Neural progenitor cell (in vitro differentiated cells): Measurements from ENCODE around the gene SMG9. TPM values are rescaled to one million over a fixed set of nuclear protein-coding genes. Genes with fewer than 3 reads are reported as not detected.

ENCODE experiments used
- DNase-seq: peaks from one replicate; pipeline ENCODE4 v3.0.0-alpha.2; 2016; ENCODE audit warnings: low spot score
- H2AFZ ChIP-seq: fragments of 200-600 bp; sonication (generic); replicated peaks from 2 replicates; pipeline ENCODE4 v1.6.1; 2016; ENCODE audit warnings: antibody characterized with exemption
- H3F3A ChIP-seq: fragments of 200-600 bp; sonication (generic); 2 replicates; pipeline ENCODE4 v1.6.1; 2016; ENCODE audit warnings: antibody characterized with exemption, low read depth
- H3K27ac ChIP-seq: fragments of 200-600 bp; sonication (generic); 2 replicates; pipeline ENCODE4 v1.5.1; 2016; ENCODE audit warnings: mild to moderate bottlenecking
- H3K27me3 ChIP-seq: fragments of 200-600 bp; sonication (generic); 2 replicates; pipeline ENCODE4 v1.6.1; 2016; ENCODE audit warnings: mild to moderate bottlenecking, moderate library complexity
- H3K36me3 ChIP-seq: fragments of 200-600 bp; sonication (generic); 2 replicates; pipeline ENCODE4 v1.5.1; 2016
- H3K4me1 ChIP-seq: fragments of 200-600 bp; sonication (generic); 2 replicates; pipeline ENCODE4 v1.6.1; 2016; ENCODE audit warnings: mixed run types
- H3K4me2 ChIP-seq: fragments of 200-600 bp; sonication (generic); 2 replicates; pipeline ENCODE4 v1.6.1; 2016
- H3K4me3 ChIP-seq: fragments of 200-600 bp; sonication (generic); 2 replicates; pipeline ENCODE4 v1.5.1; 2016
- H3K79me2 ChIP-seq: fragments of 200-600 bp; sonication (generic); 2 replicates; pipeline ENCODE4 v1.6.1; 2016; ENCODE audit warnings: low read depth
- H3K9ac ChIP-seq: fragments of 200-600 bp; sonication (generic); 2 replicates; pipeline ENCODE4 v1.6.1; 2016
- H3K9me3 ChIP-seq: fragments of 200-600 bp; sonication (generic); 2 replicates; pipeline ENCODE4 v1.5.1; 2016; ENCODE audit warnings: low read depth
- H4K20me1 ChIP-seq: fragments of 200-600 bp; sonication (generic); 2 replicates; pipeline ENCODE4 v1.6.1; 2016; ENCODE audit warnings: low read depth
- H3K27ac Mint-ChIP-seq: 3 replicates; pipeline ENCODE4 v1.8.0; 2021; ENCODE audit warnings: mixed read lengths
- H3K27me3 Mint-ChIP-seq: 2 replicates; pipeline ENCODE4 v1.8.0; 2022; ENCODE audit warnings: low read depth, mild to moderate bottlenecking, inconsistent platforms, moderate library complexity, mixed read lengths; ENCODE audit not compliant: insufficient read depth
- H3K36me3 Mint-ChIP-seq: 3 replicates; pipeline ENCODE4 v1.8.0; 2021; ENCODE audit warnings: mixed read lengths
- H3K4me1 Mint-ChIP-seq: 3 replicates; pipeline ENCODE4 v1.8.0; 2021; ENCODE audit warnings: mixed read lengths
- H3K4me3 Mint-ChIP-seq: 3 replicates; pipeline ENCODE4 v1.8.0; 2021; ENCODE audit warnings: mild to moderate bottlenecking, moderate library complexity, mixed read lengths
- H3K9me3 Mint-ChIP-seq: 3 replicates; pipeline ENCODE4 v1.8.0; 2020; ENCODE audit warnings: mixed read lengths
- CTCF ChIP-seq: fragments of 200-600 bp; sonication (generic); IDR thresholded peaks from 2 replicates; pipeline ENCODE4 v1.5.1; 2017; ENCODE audit warnings: antibody characterized with exemption, mild to moderate bottlenecking
- EZH2 ChIP-seq: fragments of 200-600 bp; sonication (generic); IDR thresholded peaks from 2 replicates; pipeline ENCODE4 v1.6.1; 2017; ENCODE audit warnings: antibody characterized with exemption, mild to moderate bottlenecking, moderate library complexity
- EZH2phosphoT487 ChIP-seq: fragments of 200-600 bp; sonication (generic); IDR thresholded peaks from 2 replicates; pipeline ENCODE4 v1.6.1; 2017; ENCODE audit warnings: antibody characterized with exemption
- total RNA-seq: library from RNA; depleted of rRNA; stranded (reverse); fragments of >200 nt; gene quantifications from 2 replicates; pipeline ENCODE4 v1.2.3, GENCODE V29; 2015; ENCODE audit warnings: low replicate concordance

SMG9 gene
- total RNA-seq, 1 donor from 2014 or later, result 33.4 TPM

- H3F3A ChIP-seq, result no peaks in the 10 kb centered on the region
- H3K27ac ChIP-seq, result no peak overlapping the region
- H3K4me3 ChIP-seq, result no peak overlapping the region
- H3K4me1 ChIP-seq, result no peaks in the 10 kb centered on the region
- H3K4me2 ChIP-seq, result no peak overlapping the region
- H2AFZ ChIP-seq, result no peak overlapping the region
- peaks cover 16% of the 10 kb centered on the region for H3K4me1 Mint-ChIP-seq
- H3K9ac ChIP-seq, result no peak overlapping the region
- H3K9me3 Mint-ChIP-seq, result no peaks in the 10 kb centered on the region
- no peak overlapping the region for H3K4me3 Mint-ChIP-seq
- H3K27ac Mint-ChIP-seq, result no peak overlapping the region
- H4K20me1 ChIP-seq, result peaks cover 7% of the 10 kb centered on the region
- H3K36me3 Mint-ChIP-seq, result no peaks in the 10 kb centered on the region
- no peaks in the 10 kb centered on the region for H3K27me3 ChIP-seq
- peaks cover 11% of the 10 kb centered on the region for H3K27me3 Mint-ChIP-seq
- H3K36me3 ChIP-seq, result no peaks in the 10 kb centered on the region
- H3K79me2 ChIP-seq, result no peaks in the 10 kb centered on the region
- H3K9me3 ChIP-seq, result no peaks in the 10 kb centered on the region
- no peak for DNase-seq
- TF ChIP-seq EZH2, result no peak
- no peak for TF ChIP-seq CTCF
- TF ChIP-seq EZH2phosphoT487, result no peak
Observed at GRCh38 chr19:43784241-43784980, 29.6 kb upstream of the SMG9 start.

GRCh38 chr19:43783636-43784035 lies 28.9 kb upstream of the SMG9 start:
- peaks cover 11% of the 10 kb centered on the region for H3K27me3 Mint-ChIP-seq
- H3K36me3 Mint-ChIP-seq, result no peaks in the 10 kb centered on the region
- H3K4me1 Mint-ChIP-seq, result peaks cover 18% of the 10 kb centered on the region
- no peaks in the 10 kb centered on the region for H3K79me2 ChIP-seq
- no peak overlapping the region for H3K4me3 Mint-ChIP-seq
- no peak overlapping the region for H3K27ac ChIP-seq
- H3K4me2 ChIP-seq, result no peak overlapping the region
- H3K27me3 ChIP-seq, result no peaks in the 10 kb centered on the region
- H2AFZ ChIP-seq, result no peak overlapping the region
- TF ChIP-seq EZH2 (no peak), EZH2phosphoT487 (no peak), CTCF (no peak)
- H3F3A ChIP-seq, result no peaks in the 10 kb centered on the region
- no peak for DNase-seq
- no peaks in the 10 kb centered on the region for H3K9me3 ChIP-seq
- peaks cover 2% of the 10 kb centered on the region for H4K20me1 ChIP-seq
- no peak overlapping the region for H3K9ac ChIP-seq
- no peak overlapping the region for H3K4me3 ChIP-seq
- H3K9me3 Mint-ChIP-seq, result no peaks in the 10 kb centered on the region
- H3K27ac Mint-ChIP-seq, result peak overlapping the region; percentile 0
- no peaks in the 10 kb centered on the region for H3K36me3 ChIP-seq
- no peaks in the 10 kb centered on the region for H3K4me1 ChIP-seq

- H3K36me3 ChIP-seq, result no peaks in the 10 kb centered on the region
- H3K4me1 ChIP-seq, result peaks cover 3% of the 10 kb centered on the region
- Mint-ChIP-seq H3K9me3 (no peaks in the 10 kb centered on the region), H3K27me3 (peaks cover 14% of the 10 kb centered on the region), H3K4me3 (no peak overlapping the region), H3K36me3 (no peaks in the 10 kb centered on the region), H3K4me1 (peaks cover 25% of the 10 kb centered on the region), H3K27ac (peak overlapping the region; percentile 40)
- no peaks in the 10 kb centered on the region for H3K27me3 ChIP-seq
- no peak for DNase-seq
- H4K20me1 ChIP-seq, result no peaks in the 10 kb centered on the region
- no peak overlapping the region for H3K4me3 ChIP-seq
- H3K79me2 ChIP-seq, result no peaks in the 10 kb centered on the region
- H3K27ac ChIP-seq, result no peak overlapping the region
- H3K4me2 ChIP-seq, result no peak overlapping the region
- no peak overlapping the region for H2AFZ ChIP-seq
- peaks cover 2% of the 10 kb centered on the region for H3F3A ChIP-seq
- TF ChIP-seq CTCF (no peak), EZH2phosphoT487 (no peak), EZH2 (no peak)
- H3K9me3 ChIP-seq, result no peaks in the 10 kb centered on the region
- no peak overlapping the region for H3K9ac ChIP-seq
Observed at GRCh38 chr19:43782689-43783231, 28.0 kb upstream of the SMG9 start.
